GM12874 (cell line): ENCODE results near the gene SCAP.

Experiments used
- TF ChIP-seq, protein P1 (sequence below): IDR thresholded peaks from 2 replicates; pipeline ENCODE4 v1.5.1; 2011; ENCODE audit warnings: low read depth, mild to moderate bottlenecking, control low read depth, low read length, moderate library complexity; ENCODE audit not compliant: insufficient read depth

SCAP gene

DNA sequence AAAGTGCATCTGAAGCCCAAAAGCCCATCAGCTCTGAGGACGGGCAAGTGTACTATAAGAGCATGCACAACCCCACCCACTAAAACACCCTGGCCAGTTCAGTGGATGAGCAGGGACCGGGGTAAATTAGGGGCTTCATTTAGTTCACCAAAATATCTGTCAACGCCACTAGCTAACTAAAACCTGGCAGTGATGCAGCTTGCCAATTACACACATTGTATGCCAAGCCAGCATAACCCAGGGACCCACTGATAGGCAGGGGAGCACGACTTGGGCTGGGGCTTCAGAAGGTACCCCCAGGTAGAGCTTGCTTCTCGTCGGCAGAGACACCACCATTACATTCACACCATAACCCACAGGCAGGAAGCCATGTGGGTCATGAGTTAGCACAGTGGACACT is 47.9 kb downstream of the SCAP start:
- TF ChIP-seq, protein P1, sequence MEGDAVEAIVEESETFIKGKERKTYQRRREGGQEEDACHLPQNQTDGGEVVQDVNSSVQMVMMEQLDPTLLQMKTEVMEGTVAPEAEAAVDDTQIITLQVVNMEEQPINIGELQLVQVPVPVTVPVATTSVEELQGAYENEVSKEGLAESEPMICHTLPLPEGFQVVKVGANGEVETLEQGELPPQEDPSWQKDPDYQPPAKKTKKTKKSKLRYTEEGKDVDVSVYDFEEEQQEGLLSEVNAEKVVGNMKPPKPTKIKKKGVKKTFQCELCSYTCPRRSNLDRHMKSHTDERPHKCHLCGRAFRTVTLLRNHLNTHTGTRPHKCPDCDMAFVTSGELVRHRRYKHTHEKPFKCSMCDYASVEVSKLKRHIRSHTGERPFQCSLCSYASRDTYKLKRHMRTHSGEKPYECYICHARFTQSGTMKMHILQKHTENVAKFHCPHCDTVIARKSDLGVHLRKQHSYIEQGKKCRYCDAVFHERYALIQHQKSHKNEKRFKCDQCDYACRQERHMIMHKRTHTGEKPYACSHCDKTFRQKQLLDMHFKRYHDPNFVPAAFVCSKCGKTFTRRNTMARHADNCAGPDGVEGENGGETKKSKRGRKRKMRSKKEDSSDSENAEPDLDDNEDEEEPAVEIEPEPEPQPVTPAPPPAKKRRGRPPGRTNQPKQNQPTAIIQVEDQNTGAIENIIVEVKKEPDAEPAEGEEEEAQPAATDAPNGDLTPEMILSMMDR = no peak

DNA sequence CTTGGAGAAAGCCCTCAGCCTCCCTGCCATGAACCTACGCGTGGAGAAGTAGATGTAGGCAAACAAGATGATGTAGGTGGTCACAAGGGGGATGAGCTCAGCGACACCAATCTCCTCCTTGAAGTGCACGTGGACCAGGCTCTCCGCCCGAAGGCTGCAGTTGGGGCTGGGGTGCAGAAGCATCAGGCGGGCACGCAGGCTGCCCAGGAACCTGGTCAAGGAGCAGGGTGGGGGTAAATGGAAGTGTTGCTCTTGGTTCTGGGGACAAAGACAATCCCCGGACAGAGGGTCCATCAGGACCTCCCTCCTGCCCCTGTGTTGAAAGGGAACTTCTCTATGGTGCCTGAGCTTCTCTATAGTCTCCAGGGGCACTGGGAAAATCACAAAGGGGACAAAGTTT is 49.8 kb downstream of the SCAP start:
- TF ChIP-seq, protein P1 = no peak

DNA sequence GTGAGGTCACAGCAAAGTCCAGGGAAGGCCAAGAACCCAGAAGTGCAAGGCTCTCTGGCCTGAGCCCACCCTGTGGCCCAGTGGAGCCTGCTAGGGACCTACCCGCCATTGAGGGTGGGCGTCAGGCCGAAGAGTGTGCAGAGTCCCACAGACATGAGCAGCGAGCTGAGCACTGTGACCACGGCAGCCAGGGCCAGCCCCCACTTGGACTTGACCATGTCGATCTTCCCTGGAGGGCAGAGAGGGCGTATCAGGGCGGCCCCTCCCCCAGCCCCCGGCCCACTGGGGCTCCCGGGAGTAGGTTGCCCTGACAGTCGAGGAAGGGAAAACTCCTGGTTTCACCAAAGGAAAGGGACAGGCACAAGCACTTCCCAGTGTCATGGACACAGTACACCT is 50.4 kb downstream of the SCAP start:
- TF ChIP-seq, protein P1 = no peak

DNA sequence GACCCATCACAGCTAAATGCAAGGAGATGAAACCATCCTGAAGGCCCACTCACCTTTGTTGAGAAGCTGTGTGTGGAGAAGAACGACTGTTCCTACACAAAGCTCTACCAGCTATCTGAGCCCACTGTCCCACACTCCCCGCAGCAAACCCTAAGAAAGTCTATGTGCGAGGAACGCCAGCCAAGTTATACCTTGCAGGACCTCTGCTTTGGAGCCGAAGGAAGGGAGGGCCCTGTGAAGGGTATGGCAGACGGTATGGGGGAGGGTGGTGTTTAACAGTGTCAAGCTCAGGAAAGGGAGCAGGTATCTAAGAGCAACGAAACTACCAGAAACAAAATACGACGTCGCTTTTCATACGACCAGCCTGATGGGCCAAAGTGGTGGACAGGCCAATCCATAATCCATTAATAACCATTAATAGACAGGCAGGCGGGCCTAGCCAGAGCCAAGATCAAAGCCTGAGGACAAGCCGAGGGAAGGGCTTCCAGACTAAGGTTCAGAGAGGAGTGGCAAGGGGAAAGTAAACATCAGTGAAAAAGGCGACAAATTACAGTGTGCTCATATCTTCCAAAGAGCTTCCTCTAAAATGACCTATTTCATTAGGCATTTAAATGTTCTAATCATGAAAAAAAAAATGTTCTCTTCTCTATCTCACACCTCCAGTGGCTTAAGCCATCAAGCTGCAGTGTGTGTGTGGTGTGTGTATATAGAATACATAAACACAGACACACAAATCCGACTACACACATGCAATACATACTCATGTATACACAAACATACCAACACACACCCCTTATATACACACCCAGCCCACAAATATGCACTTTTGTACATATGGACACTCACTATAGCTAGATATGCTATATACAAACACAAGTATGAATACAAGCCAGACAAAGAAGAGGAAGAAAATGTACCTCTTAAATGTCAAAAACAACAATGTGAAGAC is 51.0 kb downstream of the SCAP start:
- TF ChIP-seq, protein P1 = no peak

DNA sequence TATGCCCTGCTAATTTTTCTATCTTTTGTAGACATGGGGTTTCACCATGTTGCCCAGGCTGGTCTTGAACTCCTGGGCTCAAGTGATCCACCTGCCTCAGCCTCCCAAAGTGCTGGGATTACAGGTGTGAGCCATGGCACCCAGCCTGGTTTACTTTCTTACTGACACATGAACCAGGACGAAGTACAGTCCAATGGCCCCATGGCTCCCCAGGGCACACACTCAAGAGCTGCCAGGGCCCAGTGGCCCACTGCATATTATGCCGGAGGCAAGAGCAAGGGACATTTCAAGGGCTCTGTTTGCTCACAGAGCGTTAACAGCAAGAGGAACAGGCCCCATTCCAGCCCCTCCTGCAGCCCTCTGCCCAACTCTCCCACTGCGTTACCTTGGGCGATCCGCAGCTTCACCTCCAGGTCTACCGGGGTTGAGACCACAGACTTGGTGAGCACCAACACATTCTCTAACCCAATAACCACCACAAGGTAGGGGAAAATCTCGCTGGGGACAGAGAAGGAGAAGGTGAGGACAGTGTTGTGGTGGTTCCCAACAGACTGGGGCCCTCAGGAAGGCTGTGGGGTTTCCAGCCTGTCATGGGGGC is 52.1 kb downstream of the SCAP start:
- TF ChIP-seq, protein P1 = no peak

DNA sequence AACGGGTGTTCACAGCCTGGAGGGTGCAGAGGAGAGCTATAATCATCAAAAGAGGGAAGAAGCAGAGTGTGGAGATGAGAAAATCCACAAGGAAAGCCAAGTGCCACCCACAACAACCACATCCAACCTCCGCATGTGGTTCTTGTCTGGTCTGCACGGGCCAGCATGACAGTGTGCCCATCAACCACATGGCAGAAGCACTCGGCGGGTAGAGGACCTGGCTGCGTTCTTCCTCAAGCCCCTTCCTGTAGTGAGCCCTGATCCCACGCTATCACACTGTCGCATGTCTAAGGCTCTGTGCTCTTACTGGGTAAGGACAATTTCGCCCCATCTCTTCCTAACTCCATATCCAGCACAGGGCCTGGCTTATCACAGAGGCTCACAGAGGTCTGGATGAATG is 53.0 kb downstream of the SCAP start:
- TF ChIP-seq, protein P1 = no peak

DNA sequence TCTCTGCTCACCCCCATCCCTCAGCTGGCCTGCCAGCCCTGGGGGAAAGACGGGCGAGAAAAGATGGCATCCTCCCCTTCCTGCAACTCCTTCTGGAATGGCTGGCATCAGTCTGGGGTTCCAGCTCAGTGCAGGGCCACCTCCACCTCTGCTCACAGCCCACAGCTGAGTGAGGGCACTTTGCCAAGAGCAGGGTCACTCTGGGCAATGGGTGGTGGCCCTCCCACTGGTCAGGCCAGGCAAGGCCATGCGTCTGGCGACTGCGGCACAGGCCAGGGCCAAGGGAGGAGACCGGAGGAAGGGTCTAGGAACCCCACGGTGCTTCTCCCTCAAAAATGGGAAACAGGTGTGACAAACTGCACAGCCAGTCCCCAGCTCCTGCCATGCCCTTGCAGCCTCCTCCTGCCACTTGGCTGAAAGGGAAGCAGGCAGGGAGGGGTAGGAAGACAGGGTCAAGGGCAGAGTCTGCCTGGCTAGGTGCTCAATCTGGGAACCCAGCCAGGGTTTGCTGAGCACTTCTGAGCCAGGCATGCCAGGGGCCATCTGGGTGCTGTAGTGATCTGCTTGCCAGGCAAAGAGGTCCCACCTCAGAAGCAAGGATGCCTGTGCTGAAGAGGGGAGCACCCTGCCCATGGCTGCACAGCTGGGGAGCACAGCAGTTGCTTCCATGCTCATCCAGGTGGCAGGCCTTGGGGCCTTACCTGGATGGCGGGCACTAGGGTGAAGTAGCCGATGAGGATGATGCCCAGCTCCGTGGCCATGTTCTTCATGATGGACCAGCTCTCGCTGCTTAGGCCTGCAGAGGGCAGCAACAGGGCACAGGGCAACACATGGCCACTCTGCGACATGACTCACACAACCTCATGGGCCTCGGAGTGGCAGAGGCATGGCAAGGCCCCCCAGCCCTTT is 53.7 kb downstream of the SCAP start:
- TF ChIP-seq, protein P1 = peak; percentile 44
